HepG2 (cell line): ENCODE measurements around the gene MAGI1. TPM values are rescaled to one million over a fixed set of nuclear protein-coding genes. Genes with fewer than 3 reads are reported as not detected.
A peak's percentile ranks its signal among the peaks of the same experiment; 100 is the strongest.

Experiments
- CBX5 ChIP-seq: sonication (generic); formaldehyde crosslinking; IDR thresholded peaks from 2 replicates; pipeline ENCODE4 v1.4.0; 2020; ENCODE audit warnings: missing genetic modification reagents, borderline replicate concordance
- DDIT3 ChIP-seq: sonication (generic); formaldehyde crosslinking; IDR thresholded peaks from 2 replicates; pipeline ENCODE4 v1.4.0; 2020; ENCODE audit warnings: mild to moderate bottlenecking, missing genetic modification reagents
- MAZ ChIP-seq, 2 experiments: sonication (generic) in 1 of 2; formaldehyde crosslinking in 1 of 2; IDR thresholded peaks; 2 replicates each; pipeline versions ENCODE4 v1.5.0 to v1.6.1; 2012 to 2020; ENCODE audit warnings: low read depth in 2 of 2, mild to moderate bottlenecking in 2 of 2, borderline replicate concordance in 1 of 2, improper control_type of control experiment in 1 of 2, low read length in 1 of 2, missing genetic modification reagents in 1 of 2, moderate library complexity in 1 of 2
- RARA ChIP-seq: IDR thresholded peaks from 2 replicates; pipeline ENCODE4 v1.6.1; 2016; ENCODE audit warnings: missing genetic modification reagents, missing compliant biosample characterization
- SKI ChIP-seq: fragments of 450-650 bp; IDR thresholded peaks from one replicate; pipeline ENCODE4 v1.6.1; 2018; ENCODE audit warnings: mild to moderate bottlenecking; ENCODE audit not compliant: partially characterized antibody
- STAT5B ChIP-seq: sonication (generic); formaldehyde crosslinking; IDR thresholded peaks from 2 replicates; pipeline ENCODE4 v1.4.0; 2020; ENCODE audit warnings: missing genetic modification reagents
- XBP1 ChIP-seq: sonication (generic); formaldehyde crosslinking; IDR thresholded peaks from 2 replicates; pipeline ENCODE4 v1.5.0; 2020; ENCODE audit warnings: missing genetic modification reagents
- ZBTB33 ChIP-seq: sonication (generic); formaldehyde crosslinking; IDR thresholded peaks from 2 replicates; pipeline ENCODE4 v1.4.0; 2020; ENCODE audit warnings: missing genetic modification reagents
- ZNF451 ChIP-seq: sonication (generic); formaldehyde crosslinking; IDR thresholded peaks from 2 replicates; pipeline ENCODE4 v1.5.0; 2020; ENCODE audit warnings: mild to moderate bottlenecking, missing genetic modification reagents
- polyA plus RNA-seq, 8 experiments: library from polyadenylated mRNA; depleted of rRNA in 3 of 8; stranded (reverse) in 7 of 8; unstranded in 1 of 8; fragments of >200 nt; fragmentation: Illumina TruSeq in 4 of 8; extraction: Trizol in 4 of 8; gene quantifications; 2 replicates each; pipeline versions ENCODE4 v1.2.1 to v1.2.3, GENCODE V29; 2011 to 2016; ENCODE audit warnings: low read depth in 4 of 8, missing spikeins in 1 of 8, mixed read lengths in 1 of 8; ENCODE audit not compliant: insufficient read depth in 1 of 8
- total RNA-seq, 5 experiments: library from RNA; depleted of rRNA; stranded (reverse); fragments of >200 nt; fragmentation: Illumina TruSeq; extraction: Trizol; gene quantifications; 2 replicates each; pipeline ENCODE4 v1.2.3, GENCODE V29; 2016; ENCODE audit warnings: low read depth in 1 of 5
- TF ChIP-seq, protein P1 (sequence below): sonication (generic); formaldehyde crosslinking; IDR thresholded peaks from 2 replicates; pipeline ENCODE4 v1.8.0; 2023; ENCODE audit warnings: mild to moderate bottlenecking, missing genetic modification reagents
- TF ChIP-seq, protein P2 (sequence below): sonication (generic); formaldehyde crosslinking; IDR thresholded peaks from 2 replicates; pipeline ENCODE4 v1.9.0; 2021; ENCODE audit warnings: missing genetic modification reagents, mild to moderate bottlenecking, borderline replicate concordance
- TF ChIP-seq, protein P3 (sequence below): sonication (generic); formaldehyde crosslinking; IDR thresholded peaks from 2 replicates; pipeline ENCODE4 v1.4.0; 2020; ENCODE audit warnings: missing genetic modification reagents, borderline replicate concordance

The MAGI1 gene
- total and polyA plus RNA-seq, 2 of the 13 experiments (the other 11 are each of a cell fraction or from before 2014, with no cell fraction given) = 22.2 to 26.0 TPM

DNA sequence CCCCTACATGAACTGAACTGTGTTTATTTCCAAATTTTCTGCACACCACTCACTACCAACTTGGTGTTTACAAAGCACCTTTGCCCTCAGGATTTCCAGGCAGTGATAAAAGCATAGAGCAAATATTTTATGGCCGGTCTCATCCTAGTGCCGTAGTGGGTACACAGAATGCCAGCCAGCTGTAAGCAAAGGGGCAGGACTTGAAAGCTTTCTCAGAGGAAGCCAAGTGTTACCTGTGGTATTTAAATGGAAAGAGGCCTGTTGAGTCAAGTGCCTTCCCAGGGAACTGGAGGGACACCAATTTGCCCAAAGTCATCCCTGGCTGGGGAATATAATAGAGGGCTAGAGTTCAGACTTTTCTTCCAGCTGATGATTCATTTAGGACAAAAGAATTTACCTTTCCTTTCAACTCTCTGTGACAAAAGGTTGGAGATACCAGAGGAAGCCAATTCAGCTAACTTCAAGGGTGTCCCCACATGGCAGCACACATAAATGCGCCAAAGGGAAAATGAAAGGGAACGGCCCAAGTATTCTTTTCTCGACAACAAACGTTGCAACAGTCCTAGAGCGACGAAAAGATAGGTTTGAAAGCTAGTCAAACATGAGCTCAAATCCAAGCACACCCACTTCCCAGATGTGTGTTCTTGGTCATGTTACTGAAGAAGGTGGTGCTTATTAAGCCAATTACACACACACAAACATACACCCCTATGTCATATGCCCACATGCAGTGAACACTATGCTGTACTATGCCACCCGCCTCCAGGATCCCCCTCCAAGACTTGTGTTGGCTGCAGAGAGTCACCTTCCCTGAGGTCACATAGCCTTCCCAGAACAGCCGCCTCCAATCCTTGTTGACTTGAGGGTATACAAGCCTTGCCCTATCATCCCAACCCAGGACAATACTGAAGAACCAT lies 27.7 kb downstream of the MAGI1 start (continued):
- peak; percentile 85 for TF ChIP-seq ZBTB33 (CRISPR knock-in tag)
- no peak for TF ChIP-seq STAT5B (CRISPR knock-in tag)
- TF ChIP-seq XBP1 (CRISPR knock-in tag) = no peak
- TF ChIP-seq SKI = no peak
- TF ChIP-seq RARA (CRISPR knock-in tag) = peak; percentile 35; the same call in 1 of the 2 replicates
- TF ChIP-seq MAZ (IDR thresholded peaks at IDR 0.05; ENCODE audit: borderline replicate concordance, low read depth, low read length) = no peak
- TF ChIP-seq MAZ (CRISPR knock-in tag; IDR thresholded peaks at IDR 0.05; ENCODE audit: low read depth) = no peak
- no peak for TF ChIP-seq ZNF451 (CRISPR knock-in tag)
- TF ChIP-seq, protein P1, sequence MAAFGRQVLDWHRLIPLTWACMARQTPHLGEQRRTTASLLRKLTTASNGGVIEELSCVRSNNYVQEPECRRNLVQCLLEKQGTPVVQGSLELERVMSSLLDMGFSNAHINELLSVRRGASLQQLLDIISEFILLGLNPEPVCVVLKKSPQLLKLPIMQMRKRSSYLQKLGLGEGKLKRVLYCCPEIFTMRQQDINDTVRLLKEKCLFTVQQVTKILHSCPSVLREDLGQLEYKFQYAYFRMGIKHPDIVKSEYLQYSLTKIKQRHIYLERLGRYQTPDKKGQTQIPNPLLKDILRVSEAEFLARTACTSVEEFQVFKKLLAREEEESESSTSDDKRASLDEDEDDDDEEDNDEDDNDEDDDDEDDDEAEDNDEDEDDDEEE (CRISPR knock-in tag) = no peak
- TF ChIP-seq CBX5 = no peak
- TF ChIP-seq, protein P2, sequence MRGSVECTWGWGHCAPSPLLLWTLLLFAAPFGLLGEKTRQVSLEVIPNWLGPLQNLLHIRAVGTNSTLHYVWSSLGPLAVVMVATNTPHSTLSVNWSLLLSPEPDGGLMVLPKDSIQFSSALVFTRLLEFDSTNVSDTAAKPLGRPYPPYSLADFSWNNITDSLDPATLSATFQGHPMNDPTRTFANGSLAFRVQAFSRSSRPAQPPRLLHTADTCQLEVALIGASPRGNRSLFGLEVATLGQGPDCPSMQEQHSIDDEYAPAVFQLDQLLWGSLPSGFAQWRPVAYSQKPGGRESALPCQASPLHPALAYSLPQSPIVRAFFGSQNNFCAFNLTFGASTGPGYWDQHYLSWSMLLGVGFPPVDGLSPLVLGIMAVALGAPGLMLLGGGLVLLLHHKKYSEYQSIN (CRISPR knock-in tag) = no peak
- TF ChIP-seq DDIT3 (CRISPR knock-in tag) = no peak
- TF ChIP-seq, protein P3, sequence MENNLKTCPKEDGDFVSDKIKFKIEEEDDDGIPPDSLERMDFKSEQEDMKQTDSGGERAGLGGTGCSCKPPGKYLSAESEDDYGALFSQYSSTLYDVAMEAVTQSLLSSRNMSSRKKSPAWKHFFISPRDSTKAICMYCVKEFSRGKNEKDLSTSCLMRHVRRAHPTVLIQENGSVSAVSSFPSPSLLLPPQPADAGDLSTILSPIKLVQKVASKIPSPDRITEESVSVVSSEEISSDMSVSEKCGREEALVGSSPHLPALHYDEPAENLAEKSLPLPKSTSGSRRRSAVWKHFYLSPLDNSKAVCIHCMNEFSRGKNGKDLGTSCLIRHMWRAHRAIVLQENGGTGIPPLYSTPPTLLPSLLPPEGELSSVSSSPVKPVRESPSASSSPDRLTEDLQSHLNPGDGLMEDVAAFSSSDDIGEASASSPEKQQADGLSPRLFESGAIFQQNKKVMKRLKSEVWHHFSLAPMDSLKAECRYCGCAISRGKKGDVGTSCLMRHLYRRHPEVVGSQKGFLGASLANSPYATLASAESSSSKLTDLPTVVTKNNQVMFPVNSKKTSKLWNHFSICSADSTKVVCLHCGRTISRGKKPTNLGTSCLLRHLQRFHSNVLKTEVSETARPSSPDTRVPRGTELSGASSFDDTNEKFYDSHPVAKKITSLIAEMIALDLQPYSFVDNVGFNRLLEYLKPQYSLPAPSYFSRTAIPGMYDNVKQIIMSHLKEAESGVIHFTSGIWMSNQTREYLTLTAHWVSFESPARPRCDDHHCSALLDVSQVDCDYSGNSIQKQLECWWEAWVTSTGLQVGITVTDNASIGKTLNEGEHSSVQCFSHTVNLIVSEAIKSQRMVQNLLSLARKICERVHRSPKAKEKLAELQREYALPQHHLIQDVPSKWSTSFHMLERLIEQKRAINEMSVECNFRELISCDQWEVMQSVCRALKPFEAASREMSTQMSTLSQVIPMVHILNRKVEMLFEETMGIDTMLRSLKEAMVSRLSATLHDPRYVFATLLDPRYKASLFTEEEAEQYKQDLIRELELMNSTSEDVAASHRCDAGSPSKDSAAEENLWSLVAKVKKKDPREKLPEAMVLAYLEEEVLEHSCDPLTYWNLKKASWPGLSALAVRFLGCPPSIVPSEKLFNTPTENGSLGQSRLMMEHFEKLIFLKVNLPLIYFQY (CRISPR knock-in tag) = no peak
